H9 (cell line): ENCODE measurements around the gene SDK1. TPM values are rescaled to one million over a fixed set of nuclear protein-coding genes. Genes with fewer than 3 reads are reported as not detected.

ENCODE experiments used
- DNase-seq: peaks from one replicate; pipeline ENCODE4 v3.0.0-alpha.2; 2017
- H2AFZ ChIP-seq: one replicate; pipeline ENCODE4 v1.6.1; 2013; ENCODE audit warnings: mild to moderate bottlenecking, low read length, control low read depth, moderate library complexity
- H2AK5ac ChIP-seq: 2 replicates; pipeline ENCODE4 v1.6.1; 2013; ENCODE audit warnings: low read length, control low read depth, mixed read lengths; ENCODE audit not compliant: insufficient read length
- H2BK120ac ChIP-seq: one replicate; pipeline ENCODE4 v1.6.1; 2013; ENCODE audit warnings: low read depth, mild to moderate bottlenecking, low read length, control low read depth, inconsistent platforms; ENCODE audit not compliant: poor library complexity, severe bottlenecking
- H2BK12ac ChIP-seq: 2 replicates; pipeline ENCODE4 v1.6.1; 2013; ENCODE audit warnings: low read length, control low read depth, mixed read lengths, low read depth; ENCODE audit not compliant: insufficient read length
- H2BK15ac ChIP-seq: 2 replicates; pipeline ENCODE4 v1.6.1; 2013; ENCODE audit warnings: low read depth, low read length, control low read depth
- H2BK20ac ChIP-seq: one replicate; pipeline ENCODE4 v1.6.1; 2013; ENCODE audit warnings: low read depth, mild to moderate bottlenecking, low read length, control low read depth, inconsistent platforms; ENCODE audit not compliant: poor library complexity, severe bottlenecking
- H2BK5ac ChIP-seq: 2 replicates; pipeline ENCODE4 v1.6.1; 2013; ENCODE audit warnings: low read length, control low read depth, mixed read lengths; ENCODE audit not compliant: insufficient read length
- H3K14ac ChIP-seq: 2 replicates; pipeline ENCODE4 v1.6.1; 2013; ENCODE audit warnings: low read length, control low read depth; ENCODE audit not compliant: insufficient read depth
- H3K18ac ChIP-seq: 2 replicates; pipeline ENCODE4 v1.6.1; 2013; ENCODE audit warnings: low read depth, mild to moderate bottlenecking, mixed read lengths, low read length, control low read depth; ENCODE audit not compliant: insufficient read length
- H3K23ac ChIP-seq: 2 replicates; pipeline ENCODE4 v1.6.1; 2013; ENCODE audit warnings: low read length, control low read depth, mixed read lengths, low read depth; ENCODE audit not compliant: insufficient read length
- H3K23me2 ChIP-seq: 2 replicates; pipeline ENCODE4 v1.6.1; 2013; ENCODE audit warnings: low read depth, mild to moderate bottlenecking, mixed read lengths, low read length, control low read depth; ENCODE audit not compliant: insufficient read length, poor library complexity, severe bottlenecking
- H3K27ac ChIP-seq: 2 replicates; pipeline ENCODE4 v1.5.1; 2013; ENCODE audit warnings: low read length, control low read depth, mixed read lengths, low read depth; ENCODE audit not compliant: insufficient read length
- H3K27me3 ChIP-seq: 2 replicates; pipeline ENCODE4 v1.6.1; 2013; ENCODE audit warnings: low read length, control low read depth, inconsistent platforms; ENCODE audit not compliant: insufficient read depth
- H3K4ac ChIP-seq: 2 replicates; pipeline ENCODE4 v1.6.1; 2013; ENCODE audit warnings: low read depth, mild to moderate bottlenecking, control low read depth, inconsistent platforms, low read length, moderate library complexity
- H3K4me1 ChIP-seq: 2 replicates; pipeline ENCODE4 v1.6.1; 2013; ENCODE audit warnings: low read length, control low read depth, inconsistent platforms; ENCODE audit not compliant: insufficient read depth
- H3K4me2 ChIP-seq: 2 replicates; pipeline ENCODE4 v1.6.1; 2013; ENCODE audit warnings: low read length, control low read depth, mixed read lengths; ENCODE audit not compliant: insufficient read length, insufficient read depth
- H3K56ac ChIP-seq: 2 replicates; pipeline ENCODE4 v1.6.1; 2013; ENCODE audit warnings: low read depth, mild to moderate bottlenecking, mixed read lengths, low read length, control low read depth; ENCODE audit not compliant: insufficient read length
- H3K79me1 ChIP-seq: 2 replicates; pipeline ENCODE4 v1.6.1; 2013; ENCODE audit warnings: low read depth, mild to moderate bottlenecking, moderate library complexity, low read length, control low read depth, inconsistent platforms; ENCODE audit not compliant: insufficient read depth, poor library complexity, severe bottlenecking
- H3K79me2 ChIP-seq: 2 replicates; pipeline ENCODE4 v1.6.1; 2013; ENCODE audit warnings: low read length, control low read depth, inconsistent platforms; ENCODE audit not compliant: insufficient read depth
- H3K9ac ChIP-seq: 2 replicates; pipeline ENCODE4 v1.6.1; 2013; ENCODE audit warnings: low read length, control low read depth, mixed read lengths; ENCODE audit not compliant: insufficient read length; ENCODE audit errors: extremely low read depth
- H3K9me3 ChIP-seq: one replicate; pipeline ENCODE4 v1.6.1; 2013; ENCODE audit warnings: low read depth, low read length, inconsistent platforms; ENCODE audit not compliant: control insufficient read depth
- H3T11ph ChIP-seq: one replicate; pipeline ENCODE4 v1.6.1; 2013; ENCODE audit warnings: mild to moderate bottlenecking, low read length, control low read depth, inconsistent platforms
- H4K20me1 ChIP-seq: one replicate; pipeline ENCODE4 v1.6.1; 2013; ENCODE audit not compliant: control insufficient read depth, insufficient read length, insufficient read depth
- H4K5ac ChIP-seq: 2 replicates; pipeline ENCODE4 v1.6.1; 2013; ENCODE audit warnings: low read depth, mild to moderate bottlenecking, mixed read lengths, low read length, control low read depth; ENCODE audit not compliant: insufficient read length
- H4K8ac ChIP-seq: replicated peaks from 2 replicates; pipeline ENCODE4 v1.6.1; 2013; ENCODE audit warnings: low read length, control low read depth, mixed read lengths, low read depth; ENCODE audit not compliant: insufficient read length
- H4K91ac ChIP-seq: 2 replicates; pipeline ENCODE4 v1.6.1; 2013; ENCODE audit warnings: low read depth, mild to moderate bottlenecking, moderate library complexity, mixed read lengths, low read length, control low read depth; ENCODE audit not compliant: insufficient read length
- H3K27ac Mint-ChIP-seq, 3 experiments: 2 replicates in 2 of 3; 3 replicates in 1 of 3; pipeline ENCODE4 v1.8.0; 2020 to 2021; ENCODE audit warnings: mixed read lengths in 3 of 3, mild to moderate bottlenecking in 1 of 3, moderate library complexity in 1 of 3
- H3K27me3 Mint-ChIP-seq: 2 replicates; pipeline ENCODE4 v1.8.0; 2021; ENCODE audit warnings: low read depth, mild to moderate bottlenecking, moderate library complexity, mixed read lengths
- H3K36me3 Mint-ChIP-seq, 3 experiments: 2 replicates in 2 of 3; 3 replicates in 1 of 3; pipeline ENCODE4 v1.8.0; 2020 to 2021; ENCODE audit warnings: low read depth in 3 of 3, mixed read lengths in 3 of 3; ENCODE audit not compliant: insufficient read depth in 1 of 3
- H3K4me1 Mint-ChIP-seq, 2 experiments: 2 replicates each; pipeline ENCODE4 v1.8.0; 2020; ENCODE audit warnings: mixed read lengths in 2 of 2
- H3K4me3 Mint-ChIP-seq, 2 experiments: 2 replicates in 1 of 2; 3 replicates in 1 of 2; pipeline ENCODE4 v1.8.0; 2020 to 2021; ENCODE audit warnings: mild to moderate bottlenecking in 2 of 2, mixed read lengths in 2 of 2, moderate library complexity in 1 of 2
- H3K9me3 Mint-ChIP-seq, 2 experiments: 2 replicates in 1 of 2; 3 replicates in 1 of 2; pipeline ENCODE4 v1.8.0; 2020; ENCODE audit warnings: mild to moderate bottlenecking in 2 of 2, mixed read lengths in 2 of 2, moderate library complexity in 1 of 2
- WGBS: extraction: QIAGEN DNeasy Blood & Tissue Kit; methylation state at CpG from one replicate; pipeline ENCODE4 v1.1.7; 2013; ENCODE audit warnings: missing lambda C conversion rate, low lambda C conversion rate, mixed read lengths; ENCODE audit not compliant: insufficient read length; ENCODE audit errors: extremely low coverage; 5-methylcytosine and 5-hydroxymethylcytosine counted together
- total RNA-seq: library from RNA; stranded (reverse); gene quantifications from 2 replicates; pipeline ENCODE4 v1.2.1, GENCODE V29; 2021
- TF ChIP-seq, protein P1 (sequence below): fragments of 200-600 bp; sonication (generic); conservative IDR thresholded peaks from 3 replicates; pipeline ENCODE4 v1.8.0; 2021; ENCODE audit warnings: antibody characterized with exemption, mild to moderate bottlenecking

The SDK1 gene
- total RNA-seq, 1 experiment from 2014 or later = 8.7 TPM

DNA sequence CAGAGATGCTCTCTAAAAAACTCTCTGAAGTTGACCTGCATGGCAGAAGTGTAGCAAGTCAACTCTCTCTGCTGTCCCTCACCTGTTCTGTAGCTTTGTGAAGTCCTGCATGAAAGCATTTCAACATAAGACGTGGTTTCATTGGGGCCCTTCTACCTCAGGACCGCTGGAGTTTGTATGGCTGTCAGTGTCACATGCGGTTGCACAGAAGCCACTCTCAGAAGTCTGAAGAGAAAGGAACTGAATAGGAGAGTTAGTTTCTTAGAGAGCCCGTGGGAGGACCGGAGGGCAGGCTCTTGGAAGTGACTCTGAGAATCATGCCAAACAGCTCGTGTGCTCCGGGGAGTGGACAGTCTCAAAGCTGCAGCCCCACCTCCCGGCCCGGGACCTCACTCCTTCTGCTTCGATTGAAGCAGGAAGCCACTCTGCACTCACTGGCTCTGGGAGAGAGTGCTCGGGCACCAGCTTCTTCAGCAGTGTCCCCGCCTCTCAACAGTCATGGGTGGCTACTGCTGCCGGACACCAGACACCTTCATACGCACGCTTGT lies 486.7 kb downstream of the SDK1 start:
- no peak overlapping the region for H4K8ac ChIP-seq
- no CpG with 5 or more reads among the region's 15 CpGs for WGBS

More for the DNA sequence above, 486.7 kb downstream of the SDK1 start:
- H2BK12ac ChIP-seq = no peak overlapping the region
- H2BK20ac ChIP-seq = no peak overlapping the region
- no peak overlapping the region for H3K14ac ChIP-seq
- H2AFZ ChIP-seq = no peak overlapping the region
- no peak overlapping the region for H3K9ac ChIP-seq
- no peak for DNase-seq
- H2BK5ac ChIP-seq = no peak overlapping the region
- Mint-ChIP-seq H3K9me3 (peaks cover 4 to 5% of the 10 kb centered on the region in 2 experiments; a peak in 1 of 5 replicates), H3K4me3 (no peak overlapping the region), H3K27ac (peak overlapping the region in 2 of 3 experiments; percentile 44 to 63; a peak in 1 of 7 replicates), H3K27me3 (no peaks in the 10 kb centered on the region), H3K4me1 (peaks cover 4 to 7% of the 10 kb centered on the region in 2 experiments; a peak in 2 of 4 replicates), H3K36me3 (no peaks in the 10 kb centered on the region)
- H3K27me3 ChIP-seq = no peaks in the 10 kb centered on the region
- TF ChIP-seq, protein P1, sequence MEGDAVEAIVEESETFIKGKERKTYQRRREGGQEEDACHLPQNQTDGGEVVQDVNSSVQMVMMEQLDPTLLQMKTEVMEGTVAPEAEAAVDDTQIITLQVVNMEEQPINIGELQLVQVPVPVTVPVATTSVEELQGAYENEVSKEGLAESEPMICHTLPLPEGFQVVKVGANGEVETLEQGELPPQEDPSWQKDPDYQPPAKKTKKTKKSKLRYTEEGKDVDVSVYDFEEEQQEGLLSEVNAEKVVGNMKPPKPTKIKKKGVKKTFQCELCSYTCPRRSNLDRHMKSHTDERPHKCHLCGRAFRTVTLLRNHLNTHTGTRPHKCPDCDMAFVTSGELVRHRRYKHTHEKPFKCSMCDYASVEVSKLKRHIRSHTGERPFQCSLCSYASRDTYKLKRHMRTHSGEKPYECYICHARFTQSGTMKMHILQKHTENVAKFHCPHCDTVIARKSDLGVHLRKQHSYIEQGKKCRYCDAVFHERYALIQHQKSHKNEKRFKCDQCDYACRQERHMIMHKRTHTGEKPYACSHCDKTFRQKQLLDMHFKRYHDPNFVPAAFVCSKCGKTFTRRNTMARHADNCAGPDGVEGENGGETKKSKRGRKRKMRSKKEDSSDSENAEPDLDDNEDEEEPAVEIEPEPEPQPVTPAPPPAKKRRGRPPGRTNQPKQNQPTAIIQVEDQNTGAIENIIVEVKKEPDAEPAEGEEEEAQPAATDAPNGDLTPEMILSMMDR = no peak
- H3K4ac ChIP-seq = no peak overlapping the region
- H4K5ac ChIP-seq = no peak overlapping the region
- no peaks in the 10 kb centered on the region for H3K79me2 ChIP-seq
- no peak overlapping the region for H2BK120ac ChIP-seq
- no peak overlapping the region for H2AK5ac ChIP-seq
- no peak overlapping the region for H3K56ac ChIP-seq
- H4K91ac ChIP-seq = no peak overlapping the region
- H2BK15ac ChIP-seq = no peak overlapping the region
- H3K27ac ChIP-seq = no peak overlapping the region
- no peaks in the 10 kb centered on the region for H3K23me2 ChIP-seq
- no peak overlapping the region for H3K23ac ChIP-seq
- no peaks in the 10 kb centered on the region for H3K79me1 ChIP-seq
- no peaks in the 10 kb centered on the region for H3K9me3 ChIP-seq
- H4K20me1 ChIP-seq = no peaks in the 10 kb centered on the region
- no peak overlapping the region for H3T11ph ChIP-seq
- no peak overlapping the region for H3K18ac ChIP-seq
- no peaks in the 10 kb centered on the region; the same call in 1 of the 2 replicates for H3K4me1 ChIP-seq
- no peak overlapping the region for H3K4me2 ChIP-seq
